Mucosa of descending colon (tissue), 3 donors: ENCODE measurements around the gene HTATSF1. TPM values are rescaled to one million over a fixed set of nuclear protein-coding genes. Genes with fewer than 3 reads are reported as not detected.
A peak's percentile ranks its signal among the peaks of the same experiment; 100 is the strongest.

Experiments used
- ATAC-seq: fragments of 200-7000 bp; cut with Tn5 transposase; one replicate; pipeline ENCODE4 v1.9.1; 2020; ENCODE audit warnings: mild to moderate bottlenecking, moderate library complexity
- DNase-seq, 3 donors: peaks; one replicate each; pipeline ENCODE4 v3.0.0-alpha.2; 2020
- H3K36me3 ChIP-seq: fragments of 200-600 bp; one replicate; pipeline ENCODE4 v1.8.0; 2021; ENCODE audit warnings: low read depth, mild to moderate bottlenecking
- H3K4me1 ChIP-seq: fragments of 200-600 bp; one replicate; pipeline ENCODE4 v1.8.0; 2021; ENCODE audit warnings: low read depth, mild to moderate bottlenecking
- H3K4me3 ChIP-seq: fragments of 200-600 bp; one replicate; pipeline ENCODE4 v1.8.0; 2021; ENCODE audit warnings: mild to moderate bottlenecking
- H3K9me3 ChIP-seq: fragments of 200-600 bp; one replicate; pipeline ENCODE4 v1.8.0; 2021; ENCODE audit warnings: mild to moderate bottlenecking
- intact Hi-C, 2 donors: fragments of 100-400 bp; cut with DNase I in 1 of 2; cut with micrococcal nuclease in 1 of 2; formaldehyde crosslinking; loops; one replicate each; pipeline versions ENCODE4 v1.11.0 to v1.11.1; 2022; cut with DNase I, micrococcal nuclease
- total RNA-seq, 3 donors: library from RNA; stranded (reverse); fragmentation: NEBNext Ultra II Directional in 2 of 3; extraction: Animal tissue kit (Norgen Biotek cat#: 25700) in 2 of 3; gene quantifications; one replicate each; pipeline versions ENCODE4 v1.2.1 to v1.2.4, GENCODE V29; 2021 to 2023
- TF ChIP-seq, protein P1 (sequence below): fragments of 200-600 bp; IDR thresholded peaks from one replicate; pipeline ENCODE4 v1.8.0; 2022; ENCODE audit warnings: antibody characterized with exemption, mild to moderate bottlenecking
- donor health status: DM: no; HTN: no; CAD: no; lungs with moderate emphysema.
- donor health status: DM: no; HTN: no; CAD: no.
- donor health status: DM: no; HTN: yes; CAD: no.

The HTATSF1 gene
- total RNA-seq, 3 donors from 2014 or later, result 28.1 to 35.8 (median 29.2) TPM

DNA sequence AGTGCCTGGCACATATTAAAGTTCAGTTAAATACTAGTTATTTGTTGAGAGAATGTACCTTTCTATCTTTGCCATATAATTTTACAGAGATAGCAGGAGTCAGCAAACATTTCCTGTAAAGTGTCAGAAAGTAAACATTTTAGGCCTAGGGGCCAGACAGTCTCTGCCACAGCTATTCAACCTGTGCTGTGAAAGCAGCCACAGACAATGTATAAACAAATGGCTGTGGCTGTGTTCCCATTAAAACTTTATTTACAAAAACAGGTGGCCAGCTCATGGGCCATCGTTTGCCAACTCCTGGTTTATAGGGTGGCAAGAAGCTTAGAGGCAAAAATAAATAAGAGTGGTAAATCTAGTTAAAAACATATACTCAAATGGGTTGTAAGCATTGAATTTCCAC lies 43.6 kb upstream of the HTATSF1 start:
- Histone ChIP-seq H3K4me1 (no peaks in the 10 kb centered on the region), H3K4me3 (no peak overlapping the region), H3K9me3 (no peaks in the 10 kb centered on the region), H3K36me3 (no peaks in the 10 kb centered on the region)
- intact Hi-C loops, result no loop called here
- TF ChIP-seq, protein P1, sequence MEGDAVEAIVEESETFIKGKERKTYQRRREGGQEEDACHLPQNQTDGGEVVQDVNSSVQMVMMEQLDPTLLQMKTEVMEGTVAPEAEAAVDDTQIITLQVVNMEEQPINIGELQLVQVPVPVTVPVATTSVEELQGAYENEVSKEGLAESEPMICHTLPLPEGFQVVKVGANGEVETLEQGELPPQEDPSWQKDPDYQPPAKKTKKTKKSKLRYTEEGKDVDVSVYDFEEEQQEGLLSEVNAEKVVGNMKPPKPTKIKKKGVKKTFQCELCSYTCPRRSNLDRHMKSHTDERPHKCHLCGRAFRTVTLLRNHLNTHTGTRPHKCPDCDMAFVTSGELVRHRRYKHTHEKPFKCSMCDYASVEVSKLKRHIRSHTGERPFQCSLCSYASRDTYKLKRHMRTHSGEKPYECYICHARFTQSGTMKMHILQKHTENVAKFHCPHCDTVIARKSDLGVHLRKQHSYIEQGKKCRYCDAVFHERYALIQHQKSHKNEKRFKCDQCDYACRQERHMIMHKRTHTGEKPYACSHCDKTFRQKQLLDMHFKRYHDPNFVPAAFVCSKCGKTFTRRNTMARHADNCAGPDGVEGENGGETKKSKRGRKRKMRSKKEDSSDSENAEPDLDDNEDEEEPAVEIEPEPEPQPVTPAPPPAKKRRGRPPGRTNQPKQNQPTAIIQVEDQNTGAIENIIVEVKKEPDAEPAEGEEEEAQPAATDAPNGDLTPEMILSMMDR, result no peak
- DNase-seq (no peak), ATAC-seq (no peak)

DNA sequence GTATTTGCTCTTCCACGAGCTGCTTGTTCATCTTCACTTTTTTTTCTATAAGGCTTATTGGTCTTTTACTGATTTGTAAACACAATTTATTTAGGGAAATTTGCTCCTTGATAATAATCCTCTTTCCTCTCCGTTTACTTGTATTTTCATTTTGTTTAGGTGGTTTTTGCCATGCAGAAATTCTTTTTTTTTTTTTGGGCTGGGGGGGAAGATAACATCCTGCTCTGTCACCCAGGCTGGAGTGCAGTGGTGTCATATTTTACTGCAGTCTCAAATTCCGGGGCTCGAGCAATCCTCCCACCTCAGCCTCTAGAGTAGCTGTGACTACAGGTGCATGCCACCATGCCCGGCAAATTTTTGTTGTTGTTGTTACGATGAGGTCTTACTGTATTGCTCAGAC lies 41.3 kb upstream of the HTATSF1 start:
- no peaks in the 10 kb centered on the region for H3K4me1 ChIP-seq
- intact Hi-C loops, result no loop called here

DNA sequence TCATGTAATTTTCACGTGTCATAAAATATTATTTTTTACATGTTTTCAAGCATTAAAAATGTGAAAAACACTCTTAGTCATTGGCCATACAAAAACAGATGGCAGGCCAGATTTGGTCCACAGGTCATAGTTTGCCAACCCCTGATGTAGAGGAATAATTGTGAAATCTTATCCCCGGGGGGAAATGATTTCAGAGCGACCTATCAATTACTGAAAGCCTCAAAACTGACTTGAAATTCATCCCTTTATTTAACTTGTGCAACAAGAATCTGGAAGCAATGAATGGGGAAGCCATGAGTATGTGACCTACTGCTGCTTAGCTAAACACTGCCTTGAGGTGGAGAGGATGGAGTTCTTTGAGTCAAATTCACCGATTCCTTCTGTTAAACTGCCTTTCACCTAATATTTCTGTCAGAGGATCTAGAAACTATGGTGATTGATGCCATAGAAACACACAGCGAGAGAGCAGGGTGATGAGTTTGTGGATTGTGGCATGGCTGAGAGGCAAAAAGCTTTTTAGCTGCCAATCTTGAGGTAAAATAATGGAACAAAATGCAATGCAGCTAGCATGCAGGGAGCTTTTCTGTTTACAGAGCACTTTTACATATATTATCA lies 40.0 kb upstream of the HTATSF1 start:
- Histone ChIP-seq H3K4me1 (no peaks in the 10 kb centered on the region), H3K4me3 (no peak overlapping the region), H3K9me3 (no peaks in the 10 kb centered on the region), H3K36me3 (no peaks in the 10 kb centered on the region)
- ATAC-seq, result no peak
- no peak for DNase-seq
- intact Hi-C loops, result no loop called here
- TF ChIP-seq, protein P1, result no peak

More for the DNA sequence above, 41.3 kb upstream of the HTATSF1 start:
- DNase-seq (no peak), ATAC-seq (no peak)
- Histone ChIP-seq H3K9me3 (no peaks in the 10 kb centered on the region), H3K4me3 (no peak overlapping the region), H3K36me3 (no peaks in the 10 kb centered on the region)
- TF ChIP-seq, protein P1, result no peak

DNA sequence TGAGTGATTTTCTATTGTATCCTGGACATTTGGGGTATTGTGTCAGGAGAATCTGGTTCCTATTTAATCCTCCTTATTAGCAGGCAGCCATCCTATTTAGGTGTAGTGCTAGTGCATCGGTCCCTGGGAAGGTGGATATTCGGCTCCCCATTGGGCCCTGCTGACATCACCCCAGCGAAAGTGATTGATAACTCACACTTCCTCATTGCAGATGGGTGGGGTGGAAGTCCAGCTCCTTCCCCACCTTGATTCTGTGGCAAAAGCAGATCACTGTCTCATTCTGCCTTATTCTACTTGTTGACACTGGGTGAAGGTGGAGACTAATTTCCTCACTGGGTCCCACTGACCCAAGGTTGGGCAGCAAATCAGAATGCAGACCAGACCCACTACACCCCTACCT lies 32.8 kb upstream of the HTATSF1 start:
- ATAC-seq, result peak; percentile 45
- intact Hi-C loops, result no loop called here

DNA sequence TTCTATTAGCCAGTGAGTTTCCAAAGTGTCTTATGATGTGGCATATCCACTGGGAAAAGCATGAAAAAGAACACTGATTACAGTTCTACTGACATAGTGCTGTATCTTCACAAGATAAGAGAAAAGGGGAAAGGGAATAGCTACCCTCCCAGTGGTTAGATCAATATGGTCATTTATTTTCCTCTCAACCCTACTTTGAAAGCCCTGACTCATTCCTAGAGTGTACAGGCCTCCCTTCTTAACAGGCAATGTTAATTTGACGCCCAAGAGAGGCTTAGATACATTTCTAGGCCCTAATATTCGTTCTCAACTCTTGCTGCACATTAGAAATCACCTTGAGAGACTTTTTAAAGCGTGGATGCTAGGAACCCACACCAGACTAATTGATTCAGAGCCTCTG lies 30.1 kb upstream of the HTATSF1 start:
- Histone ChIP-seq H3K4me1 (no peaks in the 10 kb centered on the region), H3K9me3 (no peaks in the 10 kb centered on the region), H3K36me3 (no peaks in the 10 kb centered on the region), H3K4me3 (no peak overlapping the region)
- DNase-seq, result no peak
- TF ChIP-seq, protein P1, result no peak
- no peak for ATAC-seq
- intact Hi-C loops, result no loop called here

More for the DNA sequence above, 32.8 kb upstream of the HTATSF1 start:
- Histone ChIP-seq H3K36me3 (no peaks in the 10 kb centered on the region), H3K4me1 (no peaks in the 10 kb centered on the region), H3K4me3 (no peak overlapping the region), H3K9me3 (no peaks in the 10 kb centered on the region)
- DNase-seq, result no peak
- TF ChIP-seq, protein P1, result no peak
